Choroid plexus epithelial cell (primary cell): ENCODE measurements around the gene CFAP74.

ENCODE experiments used
- DNase-seq: peaks from one replicate; pipeline ENCODE4 v3.0.0-alpha.2; 2010; ENCODE audit warnings: low read depth
- H3K4me3 ChIP-seq: 2 replicates; pipeline ENCODE4 v1.5.1; 2011; ENCODE audit warnings: low read depth, mild to moderate bottlenecking, control low read depth, low read length, moderate library complexity
- TF ChIP-seq, protein P1 (sequence below): conservative IDR thresholded peaks from 2 replicates; pipeline ENCODE4 v1.5.1; 2011; ENCODE audit warnings: low read depth, mild to moderate bottlenecking, control low read depth, inconsistent platforms, low read length, moderate library complexity

Gene CFAP74

DNA sequence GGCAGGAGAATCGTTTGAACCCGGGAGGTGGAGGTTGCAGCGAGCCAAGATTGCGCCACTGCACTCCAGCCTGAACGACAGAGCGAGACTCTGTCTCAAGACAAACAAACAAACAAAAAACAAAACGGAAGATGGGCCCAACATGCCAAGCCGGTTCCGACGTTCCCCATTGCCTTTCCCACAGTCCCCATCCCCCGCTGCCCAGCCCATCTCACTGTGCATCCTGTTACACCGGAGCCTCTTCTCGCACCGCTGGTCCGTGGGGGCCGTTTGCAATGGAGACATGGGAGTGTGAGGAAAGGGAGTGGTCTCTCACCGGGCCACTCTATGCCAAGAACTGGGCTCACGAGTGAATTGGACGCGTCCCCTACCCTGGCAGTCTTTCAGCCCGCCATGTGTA is 1.3 kb upstream of the CFAP74 start:
- no peak overlapping the region for H3K4me3 ChIP-seq
- TF ChIP-seq, protein P1, sequence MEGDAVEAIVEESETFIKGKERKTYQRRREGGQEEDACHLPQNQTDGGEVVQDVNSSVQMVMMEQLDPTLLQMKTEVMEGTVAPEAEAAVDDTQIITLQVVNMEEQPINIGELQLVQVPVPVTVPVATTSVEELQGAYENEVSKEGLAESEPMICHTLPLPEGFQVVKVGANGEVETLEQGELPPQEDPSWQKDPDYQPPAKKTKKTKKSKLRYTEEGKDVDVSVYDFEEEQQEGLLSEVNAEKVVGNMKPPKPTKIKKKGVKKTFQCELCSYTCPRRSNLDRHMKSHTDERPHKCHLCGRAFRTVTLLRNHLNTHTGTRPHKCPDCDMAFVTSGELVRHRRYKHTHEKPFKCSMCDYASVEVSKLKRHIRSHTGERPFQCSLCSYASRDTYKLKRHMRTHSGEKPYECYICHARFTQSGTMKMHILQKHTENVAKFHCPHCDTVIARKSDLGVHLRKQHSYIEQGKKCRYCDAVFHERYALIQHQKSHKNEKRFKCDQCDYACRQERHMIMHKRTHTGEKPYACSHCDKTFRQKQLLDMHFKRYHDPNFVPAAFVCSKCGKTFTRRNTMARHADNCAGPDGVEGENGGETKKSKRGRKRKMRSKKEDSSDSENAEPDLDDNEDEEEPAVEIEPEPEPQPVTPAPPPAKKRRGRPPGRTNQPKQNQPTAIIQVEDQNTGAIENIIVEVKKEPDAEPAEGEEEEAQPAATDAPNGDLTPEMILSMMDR: no peak
- DNase-seq: no peak

DNA sequence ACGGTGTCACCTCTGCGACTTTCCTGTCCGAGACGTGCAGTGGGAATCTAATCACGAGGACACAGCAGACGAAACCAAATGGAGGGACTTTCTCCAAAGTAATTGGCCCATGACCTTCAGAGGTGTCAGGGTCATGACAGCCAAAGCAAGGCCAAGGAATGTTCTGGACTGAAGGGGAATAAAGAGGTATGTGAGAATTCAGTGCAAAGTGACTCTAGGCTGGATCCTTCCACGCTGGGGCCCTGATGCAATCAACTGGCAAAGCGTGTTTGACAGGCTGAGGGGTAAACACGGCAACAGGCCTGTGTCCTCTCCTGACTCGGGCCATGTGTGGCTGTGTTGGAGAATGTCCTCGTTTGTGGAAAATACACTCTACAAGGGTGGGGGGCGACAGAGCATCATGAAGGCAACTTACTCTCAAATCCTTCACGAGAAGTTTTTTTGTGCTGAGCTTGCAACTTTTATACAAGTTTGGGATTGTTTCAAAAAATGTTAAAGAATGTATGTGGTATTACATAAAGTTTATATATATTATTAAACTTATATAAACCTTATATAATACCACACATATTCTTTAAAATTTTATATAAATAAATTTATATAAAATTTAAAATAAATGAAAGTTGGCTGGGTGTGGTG is 1.7 kb downstream of the CFAP74 start:
- no peak overlapping the region for H3K4me3 ChIP-seq
- no peak for DNase-seq
- TF ChIP-seq, protein P1: no peak

DNA sequence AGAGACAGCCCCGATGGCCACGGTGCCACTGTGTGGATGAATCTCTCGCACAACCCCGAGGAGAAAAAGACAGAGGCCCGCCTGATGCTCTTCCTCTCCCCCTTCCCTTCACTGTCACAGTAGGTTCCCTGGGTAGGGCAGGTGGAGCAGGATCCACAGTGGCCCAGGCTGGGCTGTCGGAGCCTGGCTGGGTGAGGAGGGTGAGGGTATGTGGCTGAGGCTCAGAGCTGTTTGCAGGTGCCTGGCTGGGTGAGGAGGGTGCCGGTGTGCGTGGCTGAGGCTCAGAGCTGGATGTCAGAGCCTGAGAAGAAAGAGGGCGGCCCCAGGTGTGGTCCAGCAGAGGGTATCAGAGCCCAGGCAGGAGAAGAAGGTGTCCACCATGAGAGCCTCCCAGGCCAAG is 2.7 kb downstream of the CFAP74 start:
- DNase-seq: no peak
- TF ChIP-seq, protein P1: no peak
- H3K4me3 ChIP-seq: no peak overlapping the region

DNA sequence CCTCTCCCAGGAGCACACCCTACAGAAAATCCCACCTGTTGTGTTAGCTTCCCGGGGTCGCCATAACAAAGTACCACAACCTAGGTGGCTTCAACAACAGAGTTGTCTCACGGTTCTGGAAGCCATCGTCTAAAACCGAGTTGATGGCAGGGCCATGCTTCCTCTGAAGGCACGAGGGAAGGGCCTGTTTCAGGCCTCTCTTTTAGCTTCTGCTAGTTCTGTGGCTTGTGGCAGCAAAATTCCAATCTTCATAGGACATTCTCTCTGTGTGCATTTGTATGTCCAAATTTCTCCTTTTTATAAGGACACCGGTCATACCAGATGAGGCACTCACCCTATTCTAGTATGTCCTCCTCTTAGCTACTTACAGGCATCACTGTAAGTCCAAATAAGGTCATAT is 3.2 kb downstream of the CFAP74 start:
- TF ChIP-seq, protein P1: no peak
- no peak overlapping the region for H3K4me3 ChIP-seq
- no peak for DNase-seq

DNA sequence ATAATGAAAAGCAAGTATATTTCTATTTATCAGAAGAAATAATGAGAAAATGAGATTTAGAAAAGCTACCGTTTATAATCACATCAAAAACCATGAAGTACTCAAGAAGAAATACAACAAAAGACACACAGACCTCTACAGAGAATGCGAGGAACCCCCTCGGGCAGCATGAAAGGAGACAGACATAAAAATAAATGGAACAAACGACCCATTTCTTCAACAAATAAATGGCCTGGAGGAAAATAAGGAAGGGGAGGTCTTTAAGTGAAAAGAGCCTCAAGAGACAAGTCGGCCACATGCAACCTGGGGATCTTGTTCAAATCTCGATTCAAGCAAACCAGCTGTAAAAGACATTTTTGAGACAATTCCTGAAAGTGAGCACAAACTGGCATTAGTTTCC is 6.0 kb downstream of the CFAP74 start:
- H3K4me3 ChIP-seq: no peak overlapping the region
- TF ChIP-seq, protein P1: no peak
- no peak for DNase-seq

DNA sequence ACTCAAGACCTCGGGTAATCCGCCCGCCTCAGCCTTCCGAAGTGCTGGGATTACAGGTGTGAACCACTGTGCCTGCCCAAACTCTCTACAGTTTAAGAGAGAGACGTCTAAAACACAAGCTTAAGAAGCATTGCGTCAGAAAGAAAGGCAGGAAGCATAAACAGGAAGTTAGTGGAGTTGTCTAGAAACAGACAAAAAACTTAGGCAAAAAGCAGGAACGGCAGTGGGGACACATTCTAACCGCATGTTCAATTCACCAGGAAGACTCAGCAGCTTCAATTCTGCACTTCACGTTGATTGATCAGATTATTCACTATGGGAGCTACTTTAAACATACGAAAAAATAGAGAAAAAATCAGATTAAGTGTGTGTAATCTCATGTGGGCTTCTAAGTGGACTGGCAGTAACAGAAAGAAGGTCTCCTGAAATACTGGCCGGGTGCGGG is 7.4 kb downstream of the CFAP74 start:
- H3K4me3 ChIP-seq: no peak overlapping the region
- DNase-seq: peak; percentile 19
- TF ChIP-seq, protein P1: no peak

DNA sequence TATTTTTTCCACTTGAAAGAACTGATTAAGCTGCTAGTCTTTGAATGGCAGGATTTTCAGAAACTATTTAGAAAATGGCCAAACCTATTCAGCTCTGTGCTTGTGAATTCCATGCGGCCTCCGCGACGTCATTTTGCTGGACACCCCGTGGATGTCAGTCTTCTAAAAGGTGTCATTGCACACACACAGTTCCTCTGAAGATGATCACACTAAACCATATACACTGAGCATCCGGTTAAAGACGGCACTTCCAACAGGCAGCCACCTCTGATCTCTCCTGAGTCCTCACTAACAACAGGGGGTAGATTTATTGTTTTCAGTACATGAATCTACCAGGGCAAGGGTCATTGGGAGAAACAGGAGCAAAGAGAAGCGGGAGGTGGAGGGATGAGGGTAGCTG is 9.1 kb downstream of the CFAP74 start:
- H3K4me3 ChIP-seq: no peak overlapping the region
- DNase-seq: no peak
- TF ChIP-seq, protein P1: no peak
